H1 (cell line): ENCODE measurements around the gene NLRC3. TPM values are rescaled to one million over a fixed set of nuclear protein-coding genes. Genes with fewer than 3 reads are reported as not detected.
A peak's percentile ranks its signal among the peaks of the same experiment; 100 is the strongest.

Source experiments
- CTCF ChIA-PET: fragments of 300-600 bp; sonication (Branson Sonifier 250); formaldehyde crosslinking; loops from one replicate; lab custom pipeline; 2021; ENCODE audit not compliant: partially characterized antibody; lab: Charles Lee
- POLR2A ChIA-PET: fragments of 300-600 bp; sonication (Branson Sonifier 250); formaldehyde crosslinking; loops from one replicate; lab custom pipeline; 2021; ENCODE audit warnings: inconsistent platforms; ENCODE audit not compliant: partially characterized antibody; lab: Charles Lee
- DNase-seq, 2 experiments: peaks; one replicate each; pipeline versions ENCODE4 v3.0.0 to v3.0.0-alpha.2; 2010 to 2022; ENCODE audit warnings: low spot score in 2 of 2, low read depth in 1 of 2, mixed read lengths in 1 of 2
- FAIRE-seq: peaks from 2 replicates; lab custom pipeline; 2011; peaks lifted over from hg19 to GRCh38; lab: Jason Lieb, UNC
- H2AFZ ChIP-seq: 2 replicates; pipeline ENCODE4 v1.8.1; 2012; ENCODE audit warnings: low read length, inconsistent platforms
- H2AK5ac ChIP-seq: 2 replicates; pipeline ENCODE4 v1.6.1; 2013; ENCODE audit warnings: low read depth, low read length
- H2BK120ac ChIP-seq: replicated peaks from 2 replicates; pipeline ENCODE3; 2013; ENCODE audit warnings: low read depth, low read length, inconsistent platforms
- H2BK12ac ChIP-seq: 2 replicates; pipeline ENCODE4 v1.6.1; 2013; ENCODE audit warnings: low read depth, low read length
- H2BK15ac ChIP-seq: 2 replicates; pipeline ENCODE4 v1.6.1; 2013; ENCODE audit warnings: low read length
- H2BK20ac ChIP-seq: 2 replicates; pipeline ENCODE4 v1.6.1; 2013; ENCODE audit warnings: low read length
- H2BK5ac ChIP-seq: 2 replicates; pipeline ENCODE4 v1.6.1; 2013; ENCODE audit warnings: low read depth, low read length
- H3K14ac ChIP-seq: 2 replicates; pipeline ENCODE4 v1.6.1; 2013; ENCODE audit warnings: inconsistent platforms; ENCODE audit not compliant: insufficient read length
- H3K18ac ChIP-seq: 2 replicates; pipeline ENCODE4 v1.6.1; 2013; ENCODE audit warnings: low read length; ENCODE audit errors: extremely low read depth
- H3K23ac ChIP-seq: 2 replicates; pipeline ENCODE4 v1.6.1; 2013; ENCODE audit warnings: inconsistent platforms; ENCODE audit not compliant: insufficient read length
- H3K23me2 ChIP-seq: 2 replicates; pipeline ENCODE4 v1.6.1; 2013; ENCODE audit warnings: low read depth, low read length
- H3K27ac ChIP-seq: 2 replicates; pipeline ENCODE4 v1.6.1; 2011; ENCODE audit warnings: low read depth, low read length, inconsistent platforms
- H3K27me3 ChIP-seq, 4 experiments: replicated peaks in 1 of 4; 1 replicate in 1 of 4; 2 replicates in 3 of 4; pipeline versions ENCODE4 v1.6.1 to v1.8.1; 2011 to 2013; ENCODE audit warnings: low read length in 3 of 4, mild to moderate bottlenecking in 3 of 4, inconsistent platforms in 2 of 4, mixed read lengths in 2 of 4, moderate library complexity in 1 of 4; ENCODE audit not compliant: control insufficient read depth in 3 of 4, insufficient read depth in 3 of 4; ENCODE audit errors: extremely low read depth in 1 of 4
- H3K36me3 ChIP-seq, 4 experiments: 2 replicates each; pipeline versions ENCODE4 v1.6.1 to v1.8.1; 2011 to 2013; ENCODE audit warnings: mild to moderate bottlenecking in 4 of 4, low read length in 3 of 4, moderate library complexity in 2 of 4, control low read depth in 1 of 4, inconsistent platforms in 1 of 4; ENCODE audit not compliant: insufficient read depth in 4 of 4, control insufficient read depth in 2 of 4
- H3K4ac ChIP-seq: replicated peaks from 2 replicates; pipeline ENCODE3; 2013; ENCODE audit warnings: low read length, low read depth, mixed read lengths, inconsistent platforms; ENCODE audit not compliant: insufficient read length
- H3K4me1 ChIP-seq, 4 experiments: replicated peaks in 1 of 4; 1 replicate in 1 of 4; 2 replicates in 3 of 4; pipeline versions ENCODE4 v1.6.1 to v1.8.1; 2011 to 2013; ENCODE audit warnings: low read length in 3 of 4, inconsistent platforms in 2 of 4, mixed read lengths in 1 of 4; ENCODE audit not compliant: insufficient read depth in 4 of 4, control insufficient read depth in 3 of 4
- H3K4me2 ChIP-seq, 2 experiments: 2 replicates each; pipeline versions ENCODE4 v1.6.1 to v1.8.1; 2011 to 2013; ENCODE audit warnings: low read depth in 2 of 2, low read length in 2 of 2, control low read depth in 1 of 2, inconsistent platforms in 1 of 2, mild to moderate bottlenecking in 1 of 2; ENCODE audit not compliant: insufficient read depth in 1 of 2
- H3K4me3 ChIP-seq, 4 experiments: fragments of 200-600, 300-600 bp in 1 of 4; sonication (generic), shearing (Covaris generic), sonication (Bioruptor Twin) in 1 of 4; 2 replicates each; pipeline versions ENCODE4 v1.5.1 to v1.8.1; 2011 to 2016; ENCODE audit warnings: low read length in 4 of 4, low read depth in 3 of 4, control low read depth in 2 of 4, inconsistent platforms in 2 of 4, mild to moderate bottlenecking in 2 of 4, mixed read lengths in 1 of 4, moderate library complexity in 1 of 4; ENCODE audit not compliant: insufficient read depth in 2 of 4; ENCODE audit errors: extremely low read depth in 1 of 4
- H3K56ac ChIP-seq: replicated peaks from 2 replicates; pipeline ENCODE3; 2013; ENCODE audit warnings: low read depth, mild to moderate bottlenecking, mixed read lengths, low read length, inconsistent platforms; ENCODE audit not compliant: insufficient read length
- H3K79me1 ChIP-seq: 2 replicates; pipeline ENCODE4 v1.6.1; 2013; ENCODE audit warnings: low read depth, low read length, control low read depth
- H3K79me2 ChIP-seq, 2 experiments: 2 replicates each; pipeline versions ENCODE4 v1.6.1 to v1.8.1; 2012 to 2013; ENCODE audit warnings: low read length in 2 of 2, mild to moderate bottlenecking in 2 of 2, inconsistent platforms in 1 of 2; ENCODE audit not compliant: insufficient read depth in 2 of 2, control insufficient read depth in 1 of 2
- H3K9ac ChIP-seq, 4 experiments: replicated peaks in 1 of 4; 1 replicate in 1 of 4; 2 replicates in 3 of 4; pipeline versions ENCODE4 v1.6.1 to v1.8.1; 2011 to 2013; ENCODE audit warnings: low read depth in 3 of 4, low read length in 3 of 4, control low read depth in 2 of 4, mild to moderate bottlenecking in 2 of 4, moderate library complexity in 2 of 4, inconsistent platforms in 1 of 4; ENCODE audit errors: extremely low read depth in 1 of 4
- H3K9me3 ChIP-seq, 2 experiments: 2 replicates each; pipeline versions ENCODE4 v1.6.1 to v1.8.1; 2012 to 2013; ENCODE audit warnings: mild to moderate bottlenecking in 2 of 2, moderate library complexity in 2 of 2, control low read depth in 1 of 2, inconsistent platforms in 1 of 2, low read depth in 1 of 2, low read length in 1 of 2, mixed read lengths in 1 of 2; ENCODE audit not compliant: insufficient read depth in 2 of 2
- H4K20me1 ChIP-seq, 2 experiments: replicated peaks in 1 of 2; 2 replicates each; pipeline versions ENCODE3 to v1.8.1; 2011 to 2013; ENCODE audit warnings: inconsistent platforms in 2 of 2, low read length in 2 of 2, mild to moderate bottlenecking in 1 of 2; ENCODE audit not compliant: insufficient read depth in 2 of 2, control insufficient read depth in 1 of 2
- H4K5ac ChIP-seq: 2 replicates; pipeline ENCODE4 v1.6.1; 2013; ENCODE audit warnings: low read length, low read depth, mixed read lengths, inconsistent platforms; ENCODE audit not compliant: insufficient read length
- H4K8ac ChIP-seq: 2 replicates; pipeline ENCODE4 v1.8.0; 2013; ENCODE audit warnings: mild to moderate bottlenecking, moderate library complexity, low read length, inconsistent platforms; ENCODE audit not compliant: insufficient read depth; ENCODE audit errors: extremely low read depth
- H4K91ac ChIP-seq: replicated peaks from 2 replicates; pipeline ENCODE3; 2013; ENCODE audit warnings: low read length, mixed read lengths, inconsistent platforms; ENCODE audit not compliant: insufficient read length
- CBX5 ChIP-seq: fragments of 300-800, 300-1000 bp; sonication (generic); IDR thresholded peaks from 2 replicates; pipeline ENCODE4 v1.7.1; 2016; ENCODE audit warnings: antibody characterized with exemption, low read length, low read depth
- EGR1 ChIP-seq: IDR thresholded peaks from 2 replicates; pipeline ENCODE4 v1.6.1; 2011; ENCODE audit warnings: low read depth, low read length, borderline replicate concordance
- GABPA ChIP-seq: IDR thresholded peaks from 2 replicates; pipeline ENCODE4 v1.6.1; 2011; ENCODE audit warnings: mild to moderate bottlenecking, low read length, moderate library complexity, borderline replicate concordance; ENCODE audit not compliant: insufficient read depth
- POLR2A ChIP-seq, 2 experiments: IDR thresholded peaks; 1 replicate in 1 of 2; 2 replicates in 1 of 2; pipeline ENCODE4 v1.6.1; 2011; ENCODE audit warnings: low read depth in 2 of 2, low read length in 2 of 2, mild to moderate bottlenecking in 2 of 2; ENCODE audit errors: control extremely low read depth in 1 of 2
- RBBP5 ChIP-seq: IDR thresholded peaks from 2 replicates; pipeline ENCODE4 v1.7.1; 2012; ENCODE audit warnings: low read depth, mild to moderate bottlenecking, inconsistent platforms, low read length, moderate library complexity, borderline replicate concordance
- TEAD4 ChIP-seq: IDR thresholded peaks from 2 replicates; pipeline ENCODE4 v1.6.1; 2012; ENCODE audit warnings: low read depth, low read length, inconsistent platforms, mixed read lengths
- WGBS, 2 experiments: shearing (Covaris generic) in 1 of 2; methylation state at CpG; one replicate each; pipeline versions ENCODE4 v1.1.6 to v1.1.7; 2013 to 2015; ENCODE audit warnings: low lambda C conversion rate in 2 of 2, mixed read lengths in 2 of 2, inconsistent platforms in 1 of 2, low coverage in 1 of 2, missing lambda C conversion rate in 1 of 2; ENCODE audit not compliant: insufficient replicate concordance in 2 of 2, insufficient coverage in 1 of 2, insufficient read length in 1 of 2; ENCODE audit errors: extremely low coverage in 1 of 2, missing lambda C conversion rate in 1 of 2; 5-methylcytosine and 5-hydroxymethylcytosine counted together
- polyA plus RNA-seq, 7 experiments: library from polyadenylated mRNA; depleted of rRNA in 3 of 7; stranded (reverse) in 5 of 7; unstranded in 2 of 7; fragments of >200 nt in 5 of 7; fragments of 200-250 nt in 2 of 7; gene quantifications; 1 replicate in 5 of 7; 2 replicates in 1 of 7; 4 replicates in 1 of 7; pipeline versions ENCODE4 v1.2.1 to v1.2.3, GENCODE V29; 2011 to 2013; ENCODE audit warnings: missing spikeins in 2 of 7, mixed read lengths in 2 of 7
- total RNA-seq: library from RNA; stranded (reverse); fragmentation: NEBNext Ultra II Directional; extraction: Animal tissue kit (Norgen Biotek cat#: 25700); gene quantifications from 2 replicates; pipeline ENCODE4 v1.2.1, GENCODE V29; 2021

NLRC3 gene
- total and polyA plus RNA-seq, 2 of the 8 experiments (the other 6 are each of a cell fraction or from before 2014, with no cell fraction given), result 0.18 to 0.20 TPM

- H4K20me1 ChIP-seq, result peaks cover 0 to 3% of the 10 kb centered on the region in 2 experiments
- no peaks in the 10 kb centered on the region for H3K79me2 ChIP-seq
- H3K23me2 ChIP-seq, result no peaks in the 10 kb centered on the region
- no peak overlapping the region for H3K4ac ChIP-seq
- no peak overlapping the region for H2BK20ac ChIP-seq
- no peak overlapping the region for H2AK5ac ChIP-seq
- FAIRE-seq, result no peak
- peaks cover 0 to 23% (median 18%) of the 10 kb centered on the region in 4 experiments; a peak in 6 of 8 replicates for H3K36me3 ChIP-seq
- peak overlapping the region; percentile 20; the same call in 1 of the 2 replicates for H4K8ac ChIP-seq
- H3K4me1 ChIP-seq, result no peaks in the 10 kb centered on the region
- no peak overlapping the region for H2BK15ac ChIP-seq
- H3K14ac ChIP-seq, result no peak overlapping the region
- no peak overlapping the region for H4K5ac ChIP-seq
- H3K23ac ChIP-seq, result no peak overlapping the region
- H3K4me3 ChIP-seq, result no peak overlapping the region
- H2BK5ac ChIP-seq, result no peak overlapping the region
- H2BK12ac ChIP-seq, result no peak overlapping the region
- H3K9me3 ChIP-seq, result peaks cover 12 to 18% of the 10 kb centered on the region in 2 experiments
- no peak for DNase-seq
- no peak overlapping the region for H4K91ac ChIP-seq
- H3K18ac ChIP-seq, result no peak overlapping the region
- ChIA-PET CTCF (no interaction called here), POLR2A (no interaction called here)
- no peak overlapping the region for H2BK120ac ChIP-seq
- 85% methylated on average over 9 of the region's 10 CpGs; no CpG with 5 or more reads in 1 of the 2 experiments for WGBS, 2 experiments
- no peak overlapping the region for H3K9ac ChIP-seq
- H3K56ac ChIP-seq, result no peak overlapping the region
- no peaks in the 10 kb centered on the region; a peak in 1 of 7 replicates for H3K27me3 ChIP-seq
- no peaks in the 10 kb centered on the region; the same call in 1 of the 2 replicates for H3K79me1 ChIP-seq
- no peak overlapping the region for H3K27ac ChIP-seq
- no peak overlapping the region for H2AFZ ChIP-seq
- no peak overlapping the region for H3K4me2 ChIP-seq
- TF ChIP-seq TEAD4 (no peak), GABPA (no peak), EGR1 (no peak), POLR2A (IDR thresholded peaks at IDR 0.05; ENCODE audit: control extremely low read depth in 1 of 2, low read depth in 2 of 2, low read length in 2 of 2) (no peak), CBX5 (no peak), RBBP5 (no peak)
These were observed 20.0 kb upstream of the NLRC3 start for GRCh38 chr16:3597226-3597625.
